Lower leg skin (tissue), 4 donors: ENCODE measurements around the gene DPRX. TPM values are rescaled to one million over a fixed set of nuclear protein-coding genes. Genes with fewer than 3 reads are reported as not detected.

Experiments used
- DNase-seq, 2 donors: peaks; one replicate each; pipeline ENCODE4 v3.0.0-alpha.2; 2019; ENCODE audit warnings: low spot score in 2 of 2
- H3K4me3 ChIP-seq: fragments of 200-600 bp; sonication (generic); 2 replicates; pipeline ENCODE4 v1.5.1; 2017; ENCODE audit warnings: mild to moderate bottlenecking, low read depth; ENCODE audit not compliant: poor library complexity, severe bottlenecking
- CTCF ChIP-seq, 3 donors: fragments of 450-650 bp; IDR thresholded peaks; one replicate each; pipeline ENCODE4 v1.5.1; 2016; ENCODE audit warnings: antibody characterized with exemption in 3 of 3, mild to moderate bottlenecking in 3 of 3, moderate library complexity in 2 of 3
- POLR2A ChIP-seq, 2 donors: fragments of 450-650 bp; IDR thresholded peaks; one replicate each; pipeline ENCODE4 v1.6.1; 2016 to 2017; ENCODE audit warnings: antibody characterized with exemption in 2 of 2, mild to moderate bottlenecking in 1 of 2, moderate library complexity in 1 of 2
- WGBS, 2 donors: methylation state at CpG; one replicate each; pipeline ENCODE4 v1.1.5; 2018; 5-methylcytosine and 5-hydroxymethylcytosine counted together
- intact Hi-C: fragments of 100-400 bp; cut with DNase I; formaldehyde crosslinking; loops from one replicate; pipeline ENCODE4 v1.15.0; 2023; ENCODE audit warnings: low total_unique reads
- total RNA-seq, 4 donors: library from RNA; depleted of rRNA; stranded (reverse); fragments of >200 nt; gene quantifications; one replicate each; pipeline ENCODE4 v1.1.0, GENCODE V29; 2016

Gene DPRX
- total RNA-seq, 4 donors from 2014 or later = not detected

- DNase-seq = no peak
- no peak overlapping the region for H3K4me3 ChIP-seq
- intact Hi-C loops = no loop called here
- no peak for TF ChIP-seq POLR2A (IDR thresholded peaks at IDR 0.05)
- no peak for TF ChIP-seq CTCF (IDR thresholded peaks at IDR 0.05)
- 67% methylated on average over 10 of the region's 10 CpGs for WGBS, 2 donors
Measured at GRCh38 chr19:53634768-53635167, 3.0 kb downstream of the DPRX start.

GRCh38 chr19:53639471-53639870, 7.7 kb downstream of the DPRX start:
- WGBS, 2 donors = 71 to 78% methylated on average over 7 of the region's 7 CpGs
- DNase-seq = no peak
- TF ChIP-seq POLR2A (IDR thresholded peaks at IDR 0.05) = no peak
- no peak for TF ChIP-seq CTCF (IDR thresholded peaks at IDR 0.05)
- intact Hi-C loops = no loop called here
- H3K4me3 ChIP-seq = no peak overlapping the region

- no peak overlapping the region for H3K4me3 ChIP-seq
- intact Hi-C loops = no loop called here
- TF ChIP-seq POLR2A (IDR thresholded peaks at IDR 0.05) (no peak), CTCF (IDR thresholded peaks at IDR 0.05) (no peak)
- no peak for DNase-seq
- WGBS, 2 donors = 67 to 70% methylated on average over 8 of the region's 8 CpGs
Measured at GRCh38 chr19:53642381-53643099, 10.7 kb downstream of the DPRX start.

- H3K4me3 ChIP-seq = no peak overlapping the region
- WGBS, 2 donors = 69 to 77% methylated on average over 4 of the region's 4 CpGs
- TF ChIP-seq POLR2A (IDR thresholded peaks at IDR 0.05) = no peak
- TF ChIP-seq CTCF (IDR thresholded peaks at IDR 0.05) = no peak
- no peak for DNase-seq
- intact Hi-C loops = no loop called here
Measured at GRCh38 chr19:53644061-53644816, 12.4 kb downstream of the DPRX start.

- TF ChIP-seq POLR2A (IDR thresholded peaks at IDR 0.05) = no peak
- no peak for TF ChIP-seq CTCF (IDR thresholded peaks at IDR 0.05)
- no peak for DNase-seq
- 84 to 87% methylated on average over 2 of the region's 2 CpGs for WGBS, 2 donors
- no peak overlapping the region for H3K4me3 ChIP-seq
- intact Hi-C loops = no loop called here
Measured at GRCh38 chr19:53646144-53646543, 14.3 kb downstream of the DPRX start.
